WTC11 (cell line): ENCODE measurements around the gene CARD19. TPM values are rescaled to one million over a fixed set of nuclear protein-coding genes. Genes with fewer than 3 reads are reported as not detected.

Source experiments
- ATAC-seq: fragments of 200-7000 bp; cut with Tn5 transposase; 2 replicates; pipeline ENCODE4 v1.10.0; 2021; ENCODE audit warnings: mild to moderate bottlenecking, moderate library complexity
- CTCF ChIA-PET: fragments of 300-600 bp; sonication (Branson Sonifier 250); formaldehyde crosslinking; loops from one replicate; lab custom pipeline; 2021; ENCODE audit warnings: antibody characterized with exemption; lab: Charles Lee
- POLR2A ChIA-PET: fragments of 350-600 bp; sonication (Branson Sonifier 250); formaldehyde crosslinking; loops from one replicate; lab custom pipeline; 2021; ENCODE audit warnings: antibody characterized with exemption; lab: Charles Lee
- DNase-seq: peaks from one replicate; pipeline ENCODE4 v3.0.0; 2021; ENCODE audit warnings: low spot score
- H3K27ac Mint-ChIP-seq: 2 replicates; pipeline ENCODE4 v1.8.0; 2021; ENCODE audit warnings: mixed read lengths
- H3K27me3 Mint-ChIP-seq: 2 replicates; pipeline ENCODE4 v1.8.0; 2021; ENCODE audit warnings: low read depth, mild to moderate bottlenecking, moderate library complexity, mixed read lengths
- H3K36me3 Mint-ChIP-seq: 2 replicates; pipeline ENCODE4 v1.8.0; 2021; ENCODE audit warnings: mixed read lengths
- H3K4me1 Mint-ChIP-seq: 2 replicates; pipeline ENCODE4 v1.8.0; 2022; ENCODE audit warnings: mixed read lengths
- H3K4me3 Mint-ChIP-seq: 2 replicates; pipeline ENCODE4 v1.8.0; 2021; ENCODE audit warnings: mild to moderate bottlenecking, moderate library complexity, mixed read lengths
- H3K9me3 Mint-ChIP-seq: 2 replicates; pipeline ENCODE4 v1.8.0; 2021; ENCODE audit warnings: mixed read lengths
- ATF6 ChIP-seq: sonication (generic); formaldehyde crosslinking; IDR thresholded peaks from 2 replicates; pipeline ENCODE4 v1.8.1; 2023; ENCODE audit warnings: mild to moderate bottlenecking, missing genetic modification reagents
- CBFB ChIP-seq: sonication (generic); formaldehyde crosslinking; IDR thresholded peaks from 2 replicates; pipeline ENCODE4 v1.8.1; 2022; ENCODE audit warnings: mild to moderate bottlenecking, low read depth, missing genetic modification reagents
- CREB1 ChIP-seq: sonication (generic); formaldehyde crosslinking; IDR thresholded peaks from 2 replicates; pipeline ENCODE4 v1.8.0; 2023; ENCODE audit warnings: mild to moderate bottlenecking, missing genetic modification reagents
- EMX1 ChIP-seq: fragments of 250-450 bp; sonication (Bioruptor Pico); IDR thresholded peaks from 2 replicates; pipeline ENCODE4 v1.8.0; 2021; ENCODE audit warnings: mild to moderate bottlenecking
- ETV6 ChIP-seq: sonication (generic); formaldehyde crosslinking; IDR thresholded peaks from 2 replicates; pipeline ENCODE4 v1.8.1; 2022; ENCODE audit warnings: mild to moderate bottlenecking, missing genetic modification reagents
- FOXK1 ChIP-seq: sonication (generic); formaldehyde crosslinking; IDR thresholded peaks from 2 replicates; pipeline ENCODE4 v1.8.0; 2022; ENCODE audit warnings: mild to moderate bottlenecking, moderate library complexity, missing genetic modification reagents
- FOXP1 ChIP-seq: sonication (generic); formaldehyde crosslinking; IDR thresholded peaks from 2 replicates; pipeline ENCODE4 v1.8.0; 2022; ENCODE audit warnings: missing genetic modification reagents, mild to moderate bottlenecking, moderate library complexity, borderline replicate concordance
- GABPB1 ChIP-seq: sonication (generic); formaldehyde crosslinking; IDR thresholded peaks from 2 replicates; pipeline ENCODE4 v1.8.1; 2023; ENCODE audit warnings: mild to moderate bottlenecking, missing genetic modification reagents
- GTF2I ChIP-seq: fragments of 250-450 bp; sonication (Bioruptor Pico); conservative IDR thresholded peaks from 2 replicates; pipeline ENCODE4 v1.4.0; 2021; ENCODE audit warnings: mild to moderate bottlenecking
- HMGA2 ChIP-seq: fragments of 250-450 bp; sonication (Bioruptor Pico); IDR thresholded peaks from 2 replicates; pipeline ENCODE4 v1.4.0; 2021; ENCODE audit warnings: mild to moderate bottlenecking, moderate library complexity
- JUN ChIP-seq: sonication (generic); formaldehyde crosslinking; IDR thresholded peaks from 2 replicates; pipeline ENCODE4 v1.8.0; 2023; ENCODE audit warnings: mild to moderate bottlenecking, missing genetic modification reagents
- RELA ChIP-seq: sonication (generic); formaldehyde crosslinking; IDR thresholded peaks from 2 replicates; pipeline ENCODE4 v1.8.1; 2022; ENCODE audit warnings: missing genetic modification reagents, mild to moderate bottlenecking, borderline replicate concordance
- ZNF121 ChIP-seq: sonication (generic); formaldehyde crosslinking; IDR thresholded peaks from 2 replicates; pipeline ENCODE4 v1.8.0; 2023; ENCODE audit warnings: missing genetic modification reagents
- ZNF219 ChIP-seq: sonication (generic); formaldehyde crosslinking; IDR thresholded peaks from 2 replicates; pipeline ENCODE4 v1.8.0; 2023; ENCODE audit warnings: missing genetic modification reagents, mild to moderate bottlenecking, borderline replicate concordance
- ZNF263 ChIP-seq: sonication (generic); formaldehyde crosslinking; IDR thresholded peaks from 2 replicates; pipeline ENCODE4 v1.8.1; 2022; ENCODE audit warnings: low read depth, mild to moderate bottlenecking, moderate library complexity, missing genetic modification reagents
- ZNF532 ChIP-seq: fragments of 250-450 bp; sonication (Bioruptor Pico); IDR thresholded peaks from 2 replicates; pipeline ENCODE4 v1.9.0; 2021; ENCODE audit warnings: mild to moderate bottlenecking, borderline replicate concordance
- total RNA-seq: library from RNA; stranded (reverse); gene quantifications from 3 replicates; pipeline ENCODE4 v1.2.3, GENCODE V29; 2021
- TF ChIP-seq, protein P1 (sequence below): fragments of 250-450 bp; sonication (Bioruptor Pico); IDR thresholded peaks from 2 replicates; pipeline ENCODE4 v1.8.0; 2021; ENCODE audit warnings: mild to moderate bottlenecking
- TF ChIP-seq, protein P2 (sequence below): sonication (generic); formaldehyde crosslinking; IDR thresholded peaks from 2 replicates; pipeline ENCODE4 v1.8.1; 2023; ENCODE audit warnings: mild to moderate bottlenecking, moderate library complexity, missing genetic modification reagents
- TF ChIP-seq, protein P3 (sequence below): fragments of 250-450 bp; sonication (Bioruptor Pico); conservative IDR thresholded peaks from 2 replicates; pipeline ENCODE4 v1.9.0; 2021; ENCODE audit warnings: mild to moderate bottlenecking

The CARD19 gene
- total RNA-seq, 1 experiment from 2014 or later = 34.5 TPM

DNA sequence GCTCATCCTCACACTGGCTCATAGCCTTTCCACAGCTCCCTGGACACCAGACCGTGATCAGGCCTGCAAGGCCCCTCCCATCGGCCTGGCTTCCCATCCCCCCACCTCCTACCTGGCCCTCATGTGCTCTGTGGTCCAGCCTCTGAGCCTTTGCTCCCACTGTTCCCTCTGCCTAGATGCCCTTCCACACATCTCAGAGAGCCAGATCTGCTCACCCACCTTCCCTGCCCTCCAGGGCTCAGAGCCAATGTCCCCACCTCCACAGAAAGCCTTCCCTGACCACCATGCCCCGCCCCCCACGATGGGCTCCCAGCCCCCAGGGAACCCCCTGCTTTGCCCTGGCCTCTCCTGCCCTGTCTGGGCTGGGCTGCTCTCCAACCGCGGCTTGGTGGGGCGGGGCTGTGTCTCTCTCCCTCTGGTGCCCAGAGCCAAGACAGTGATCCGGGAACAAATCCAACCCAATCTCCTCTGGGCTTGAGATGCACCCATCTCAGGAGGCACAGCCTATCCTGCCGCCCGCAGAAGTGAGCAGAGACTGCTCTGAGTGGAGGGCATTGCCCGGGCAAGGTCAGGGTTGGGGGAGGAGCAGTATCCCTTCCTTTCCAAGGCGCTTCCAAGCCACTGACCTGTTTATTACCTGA, 36.4 kb downstream of the CARD19 start:
- Mint-ChIP-seq H3K27ac (no peak overlapping the region; the same call in 1 of the 2 replicates), H3K4me1 (peaks cover 32% of the 10 kb centered on the region), H3K27me3 (peaks cover 20% of the 10 kb centered on the region), H3K9me3 (no peaks in the 10 kb centered on the region), H3K4me3 (peak overlapping the region; percentile 79), H3K36me3 (no peaks in the 10 kb centered on the region)
- TF ChIP-seq GTF2I (peak; percentile 56; the same call in 1 of the 2 replicates), ZNF121 (CRISPR knock-in tag) (peak; percentile 81), ZNF263 (CRISPR knock-in tag) (no peak)
- CTCF ChIA-PET = interaction anchor here (2.1 to 2.7 kb wide), 2 partner anchors 13 to 172 kb away, joined by 6 to 10 read pairs; no protein-coding TSS in a partner anchor
- ATAC-seq = no peak
- POLR2A ChIA-PET = no interaction called here
- DNase-seq = no peak

- H3K36me3 Mint-ChIP-seq = no peaks in the 10 kb centered on the region
- TF ChIP-seq FOXP1 (CRISPR knock-in tag) (no peak), HMGA2 (CRISPR knock-in tag) (no peak), JUN (no peak), ATF6 (CRISPR knock-in tag) (no peak), RELA (CRISPR knock-in tag) (no peak), ETV6 (CRISPR knock-in tag) (no peak), CBFB (CRISPR knock-in tag) (no peak)
- TF ChIP-seq, protein P1, sequence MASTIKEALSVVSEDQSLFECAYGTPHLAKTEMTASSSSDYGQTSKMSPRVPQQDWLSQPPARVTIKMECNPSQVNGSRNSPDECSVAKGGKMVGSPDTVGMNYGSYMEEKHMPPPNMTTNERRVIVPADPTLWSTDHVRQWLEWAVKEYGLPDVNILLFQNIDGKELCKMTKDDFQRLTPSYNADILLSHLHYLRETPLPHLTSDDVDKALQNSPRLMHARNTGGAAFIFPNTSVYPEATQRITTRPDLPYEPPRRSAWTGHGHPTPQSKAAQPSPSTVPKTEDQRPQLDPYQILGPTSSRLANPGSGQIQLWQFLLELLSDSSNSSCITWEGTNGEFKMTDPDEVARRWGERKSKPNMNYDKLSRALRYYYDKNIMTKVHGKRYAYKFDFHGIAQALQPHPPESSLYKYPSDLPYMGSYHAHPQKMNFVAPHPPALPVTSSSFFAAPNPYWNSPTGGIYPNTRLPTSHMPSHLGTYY (CRISPR knock-in tag) = no peak
- TF ChIP-seq, protein P2, sequence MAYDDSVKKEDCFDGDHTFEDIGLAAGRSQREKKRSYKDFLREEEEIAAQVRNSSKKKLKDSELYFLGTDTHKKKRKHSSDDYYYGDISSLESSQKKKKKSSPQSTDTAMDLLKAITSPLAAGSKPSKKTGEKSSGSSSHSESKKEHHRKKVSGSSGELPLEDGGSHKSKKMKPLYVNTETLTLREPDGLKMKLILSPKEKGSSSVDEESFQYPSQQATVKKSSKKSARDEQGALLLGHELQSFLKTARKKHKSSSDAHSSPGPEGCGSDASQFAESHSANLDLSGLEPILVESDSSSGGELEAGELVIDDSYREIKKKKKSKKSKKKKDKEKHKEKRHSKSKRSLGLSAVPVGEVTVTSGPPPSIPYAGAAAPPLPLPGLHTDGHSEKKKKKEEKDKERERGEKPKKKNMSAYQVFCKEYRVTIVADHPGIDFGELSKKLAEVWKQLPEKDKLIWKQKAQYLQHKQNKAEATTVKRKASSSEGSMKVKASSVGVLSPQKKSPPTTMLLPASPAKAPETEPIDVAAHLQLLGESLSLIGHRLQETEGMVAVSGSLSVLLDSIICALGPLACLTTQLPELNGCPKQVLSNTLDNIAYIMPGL (CRISPR knock-in tag) = no peak
- TF ChIP-seq, all 79 proteins: peak for 0
- H3K4me3 Mint-ChIP-seq = peak overlapping the region; percentile 79
- peaks cover 20% of the 10 kb centered on the region for H3K27me3 Mint-ChIP-seq
- ATAC-seq = peak; percentile 6
- peaks cover 30% of the 10 kb centered on the region for H3K4me1 Mint-ChIP-seq
- H3K27ac Mint-ChIP-seq = no peak overlapping the region; the same call in 1 of the 2 replicates
- no peaks in the 10 kb centered on the region for H3K9me3 Mint-ChIP-seq
- ChIA-PET POLR2A (interaction anchor here (1.3 kb wide), 1 partner anchor 11 kb away, joined by 4 read pairs; no protein-coding TSS in a partner anchor), CTCF (interaction anchor here (1.1 to 2.7 kb wide), 9 partner anchors 13 to 172 kb away, joined by 3 to 19 read pairs (median 6); no protein-coding TSS in a partner anchor)
- no peak for DNase-seq
These were observed 37.1 kb downstream of the CARD19 start for GRCh38 chr9:93132946-93133680.

DNA sequence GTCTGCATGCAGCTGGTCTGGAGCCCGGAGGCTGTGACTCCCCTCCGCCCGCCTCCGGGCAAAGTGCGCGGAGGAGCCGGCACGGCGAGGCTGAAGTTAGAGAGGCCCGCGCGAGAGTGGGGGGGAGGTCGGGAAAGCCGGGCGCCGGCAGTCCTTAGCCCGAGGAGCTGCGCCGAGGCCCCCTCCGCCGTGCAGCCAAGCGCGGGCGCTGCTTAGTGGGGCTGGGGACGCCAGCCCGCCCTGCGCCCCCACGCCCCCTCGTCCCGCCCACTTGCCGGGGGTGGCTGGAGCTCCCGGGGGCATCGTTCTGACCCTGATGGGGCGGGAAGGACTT, 37.6 kb downstream of the CARD19 start:
- peaks cover 3% of the 10 kb centered on the region for H3K9me3 Mint-ChIP-seq
- ATAC-seq (peak; percentile 25), DNase-seq (peak; percentile 58)
- H3K27me3 Mint-ChIP-seq = peaks cover 20% of the 10 kb centered on the region
- POLR2A ChIA-PET = interaction anchor here (0.5 to 1.3 kb wide), 4 partner anchors 11 to 190 kb away, joined by 3 to 4 read pairs (median 4); no protein-coding TSS in a partner anchor
- no peaks in the 10 kb centered on the region for H3K36me3 Mint-ChIP-seq
- no peak overlapping the region for H3K27ac Mint-ChIP-seq
- CTCF ChIA-PET = interaction anchor here (0.6 to 2.6 kb wide), 12 partner anchors 10 to 171 kb away, joined by 3 to 19 read pairs (median 5); no protein-coding TSS in a partner anchor
- H3K4me3 Mint-ChIP-seq = peak overlapping the region; percentile 79
- peaks cover 30% of the 10 kb centered on the region for H3K4me1 Mint-ChIP-seq
- TF ChIP-seq CREB1 (CRISPR knock-in tag) (no peak), EMX1 (no peak), ZNF219 (no peak), ZNF532 (CRISPR knock-in tag) (no peak), GABPB1 (CRISPR knock-in tag) (peak; percentile 85; the same call in 1 of the 2 replicates), FOXK1 (CRISPR knock-in tag) (no peak), ZNF121 (CRISPR knock-in tag) (no peak)
- TF ChIP-seq, protein P3, sequence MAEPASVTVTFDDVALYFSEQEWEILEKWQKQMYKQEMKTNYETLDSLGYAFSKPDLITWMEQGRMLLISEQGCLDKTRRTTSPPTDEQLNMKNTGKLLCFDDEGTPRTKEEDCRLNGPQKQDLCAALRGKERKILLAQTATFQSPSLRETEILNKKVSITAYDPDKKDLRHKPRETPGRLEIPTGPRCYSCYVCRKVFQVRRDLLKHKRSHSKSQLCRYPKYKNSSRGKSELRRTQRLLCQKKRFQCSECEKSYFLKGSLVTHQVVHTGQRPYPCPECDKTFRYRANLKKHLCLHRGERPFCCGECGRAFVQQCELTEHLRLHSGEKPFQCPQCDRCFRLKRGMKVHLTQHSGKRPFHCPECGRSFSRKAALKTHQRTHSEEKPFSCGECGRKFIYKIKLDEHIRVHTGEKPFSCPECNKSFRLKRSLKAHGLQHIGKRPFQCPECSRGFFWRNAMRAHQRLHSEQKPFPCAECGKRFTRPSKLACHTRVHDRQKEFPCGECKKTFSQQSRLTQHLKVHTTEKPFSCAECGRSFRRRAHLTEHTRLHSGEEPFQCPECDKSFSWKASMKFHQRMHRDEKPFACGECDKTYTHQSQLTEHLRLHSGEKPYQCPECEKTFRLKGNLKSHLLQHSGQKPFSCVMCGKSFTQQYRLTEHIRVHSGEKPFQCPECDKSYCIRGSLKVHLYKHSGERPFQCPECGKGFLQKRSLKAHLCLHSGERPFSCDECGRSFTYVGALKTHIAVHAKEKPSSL (CRISPR knock-in tag) = no peak
